ENCODE data around the gene FAM187B.

DNA sequence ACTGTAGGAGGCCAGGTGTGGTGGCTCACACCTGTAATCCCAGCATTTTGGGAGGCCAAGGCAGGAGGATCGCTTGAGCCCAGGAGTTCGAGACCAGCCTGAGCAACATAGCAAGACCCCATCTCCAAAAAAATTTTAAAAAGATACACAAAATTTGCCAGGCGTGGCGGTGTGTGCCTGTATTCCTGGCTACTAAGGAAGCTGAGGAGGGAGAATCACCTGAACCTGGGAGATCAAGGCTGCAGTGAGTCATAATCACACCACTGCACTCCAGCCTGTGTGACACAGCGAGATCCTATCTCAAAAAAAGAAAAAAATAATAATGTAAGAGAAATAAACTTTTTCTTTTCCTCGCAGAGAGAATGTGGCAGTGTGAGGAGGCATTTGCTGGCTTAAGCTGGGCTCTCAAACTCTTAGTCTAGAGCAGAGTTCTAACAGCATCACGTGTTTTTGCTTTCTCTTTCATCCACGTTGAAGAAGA lies 21.1 kb downstream of the FAM187B start:
- TF ChIP-seq, protein P1, sequence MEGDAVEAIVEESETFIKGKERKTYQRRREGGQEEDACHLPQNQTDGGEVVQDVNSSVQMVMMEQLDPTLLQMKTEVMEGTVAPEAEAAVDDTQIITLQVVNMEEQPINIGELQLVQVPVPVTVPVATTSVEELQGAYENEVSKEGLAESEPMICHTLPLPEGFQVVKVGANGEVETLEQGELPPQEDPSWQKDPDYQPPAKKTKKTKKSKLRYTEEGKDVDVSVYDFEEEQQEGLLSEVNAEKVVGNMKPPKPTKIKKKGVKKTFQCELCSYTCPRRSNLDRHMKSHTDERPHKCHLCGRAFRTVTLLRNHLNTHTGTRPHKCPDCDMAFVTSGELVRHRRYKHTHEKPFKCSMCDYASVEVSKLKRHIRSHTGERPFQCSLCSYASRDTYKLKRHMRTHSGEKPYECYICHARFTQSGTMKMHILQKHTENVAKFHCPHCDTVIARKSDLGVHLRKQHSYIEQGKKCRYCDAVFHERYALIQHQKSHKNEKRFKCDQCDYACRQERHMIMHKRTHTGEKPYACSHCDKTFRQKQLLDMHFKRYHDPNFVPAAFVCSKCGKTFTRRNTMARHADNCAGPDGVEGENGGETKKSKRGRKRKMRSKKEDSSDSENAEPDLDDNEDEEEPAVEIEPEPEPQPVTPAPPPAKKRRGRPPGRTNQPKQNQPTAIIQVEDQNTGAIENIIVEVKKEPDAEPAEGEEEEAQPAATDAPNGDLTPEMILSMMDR (conservative IDR thresholded peaks at IDR 0.05) = no peak
- no peak for TF ChIP-seq EZH2 (IDR thresholded peaks at IDR 0.05; ENCODE audit: low read depth)

Data from PC-9 (cell line).